Frontal cortex (tissue), 4 donors: ENCODE measurements around the gene SERPINB4. TPM values are rescaled to one million over a fixed set of nuclear protein-coding genes. Genes with fewer than 3 reads are reported as not detected.
"Not testable (repeated sequence)": the region's sequence is repeated elsewhere in the genome, so short reads cannot be mapped to it uniquely, and the experiment has no call there.

Experiments
- DNase-seq, 2 donors: peaks; one replicate each; pipeline ENCODE4 v3.0.0; 2012; ENCODE audit warnings: low spot score in 2 of 2
- FAIRE-seq: peaks from 2 replicates; lab custom pipeline; 2012; peaks lifted over from hg19 to GRCh38; lab: Jason Lieb, UNC
- total RNA-seq: library from RNA; depleted of rRNA; stranded (reverse); fragments of >200 nt; gene quantifications from one replicate; pipeline ENCODE4 v1.2.3, GENCODE V29; 2014
- donor health status: control.
- donor health status: control.
- donor health status: control.

SERPINB4 gene
- total RNA-seq: not detected

DNA sequence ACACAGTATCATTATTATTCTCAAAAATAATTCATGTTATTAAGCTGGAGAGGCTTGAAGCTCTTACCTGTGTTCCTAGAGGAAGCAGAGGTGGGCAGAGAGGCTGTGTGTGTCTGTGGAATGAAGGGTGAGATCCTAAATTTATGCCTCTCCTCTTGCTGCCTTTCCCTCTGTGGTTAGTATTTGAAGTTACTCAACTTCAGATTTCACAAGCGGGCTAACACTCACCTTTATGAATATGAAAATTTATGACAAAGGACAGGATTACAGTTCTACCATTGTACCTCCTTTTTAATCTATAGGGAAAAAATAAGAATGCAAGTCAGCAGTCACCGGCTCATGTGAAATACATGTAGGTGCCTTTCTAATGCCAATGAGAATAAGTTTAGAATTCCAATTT is at the start of gene SERPINB4:
TSS of gene SERPINB4 (minus strand) at position 115 of the 400 bp plus-strand sequence. CDS start 679 bp downstream, outside the sequence.
- DNase-seq, FAIRE-seq: not testable (repeated sequence)

DNA sequence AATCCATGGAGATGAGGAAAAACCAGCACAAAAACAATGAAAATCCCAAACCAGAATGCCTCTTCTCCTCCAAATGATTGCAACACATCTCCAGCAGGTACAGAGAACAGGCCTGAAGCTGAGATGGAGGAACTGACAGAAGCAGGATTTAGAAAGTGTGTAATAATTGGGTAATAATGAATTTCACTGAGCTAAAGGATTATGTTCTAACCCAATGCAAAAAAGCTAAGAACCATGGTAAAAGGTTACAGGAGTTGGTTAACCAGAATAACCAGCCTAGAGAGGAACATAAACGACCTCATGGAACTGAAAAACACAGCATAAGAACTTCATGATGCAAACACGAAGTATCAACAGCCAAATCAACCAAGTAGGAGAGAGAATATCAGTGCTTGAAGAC is 45.0 kb upstream of the SERPINB4 start:
- FAIRE-seq: no peak
- DNase-seq: no peak

DNA sequence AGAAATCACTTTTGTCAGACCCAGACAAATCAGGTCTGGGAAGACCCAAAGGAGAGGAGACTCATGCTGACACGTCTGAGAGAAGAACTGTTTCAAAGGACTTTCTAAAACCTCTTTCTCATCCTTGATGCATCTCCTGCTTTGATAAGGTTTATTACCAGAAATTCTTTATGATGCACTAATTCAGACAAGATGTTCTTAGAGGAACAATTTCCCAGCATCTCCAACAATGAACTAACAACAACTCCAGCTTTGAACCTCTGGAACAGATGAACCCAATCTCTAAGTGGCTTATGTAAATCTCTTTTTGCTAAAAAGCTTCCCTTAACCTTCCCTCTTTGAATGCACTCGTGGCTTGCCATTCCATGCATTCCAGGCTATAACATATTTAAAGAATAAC is 42.8 kb upstream of the SERPINB4 start:
- DNase-seq: no peak
- FAIRE-seq: no peak

DNA sequence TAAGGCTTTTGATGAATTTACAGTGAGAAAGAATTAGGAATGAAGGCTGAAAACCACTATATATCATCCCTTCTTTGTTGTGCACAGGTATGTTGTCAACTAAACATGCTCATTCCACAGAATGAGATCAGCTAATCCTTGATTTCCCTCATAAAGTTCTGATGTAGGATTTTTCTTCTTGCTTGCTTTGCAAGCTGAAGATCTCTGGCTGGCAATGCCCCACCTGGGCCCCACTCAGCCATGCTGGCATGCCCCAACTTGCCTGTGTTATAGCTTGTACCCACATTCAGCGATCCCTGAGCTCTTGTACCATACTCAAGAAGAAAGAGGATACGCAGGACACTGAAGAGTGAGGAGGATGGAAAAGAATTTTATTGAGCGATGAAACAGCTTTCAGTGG is 40.7 kb upstream of the SERPINB4 start:
- DNase-seq (no peak), FAIRE-seq (no peak)

DNA sequence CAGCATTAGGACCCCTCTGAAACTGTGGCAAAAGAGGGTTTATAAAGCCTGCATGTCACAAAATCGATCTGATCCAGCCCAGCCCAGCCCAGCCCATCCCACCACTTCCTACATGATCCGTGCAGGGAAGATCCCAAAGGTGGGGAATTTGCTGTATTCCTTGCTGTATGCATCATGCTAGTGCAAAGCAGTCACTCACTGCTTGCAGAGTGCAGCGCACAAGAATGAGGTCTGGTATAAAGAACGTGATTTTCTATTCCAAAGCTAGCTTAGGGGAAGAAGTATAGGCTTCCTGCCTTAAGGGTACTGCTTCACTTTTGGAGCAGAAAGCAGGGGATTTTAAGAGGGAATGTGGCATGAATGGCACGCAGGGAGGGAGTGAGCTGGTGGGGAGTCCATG is 39.8 kb upstream of the SERPINB4 start:
- DNase-seq (no peak), FAIRE-seq (no peak)

DNA sequence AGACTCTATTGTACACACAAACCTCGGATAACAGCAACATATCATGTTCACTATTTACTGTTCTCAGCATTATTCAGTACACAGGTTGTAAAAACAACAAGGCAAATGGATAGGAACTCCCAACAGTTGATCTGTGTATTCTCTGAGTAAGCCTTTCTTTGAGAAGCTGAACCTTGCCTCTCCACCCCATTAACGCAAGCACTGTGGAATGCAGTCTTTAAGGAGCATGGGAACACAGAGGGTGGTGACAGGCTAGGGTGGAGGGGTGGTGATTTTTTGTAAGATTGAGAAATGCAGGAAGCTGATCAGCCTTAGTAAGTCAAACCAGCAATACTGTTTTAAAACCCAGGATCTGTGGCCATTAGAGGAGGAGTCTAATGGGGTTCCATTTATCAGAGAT is 39.1 kb upstream of the SERPINB4 start:
- DNase-seq: no peak
- FAIRE-seq: no peak

DNA sequence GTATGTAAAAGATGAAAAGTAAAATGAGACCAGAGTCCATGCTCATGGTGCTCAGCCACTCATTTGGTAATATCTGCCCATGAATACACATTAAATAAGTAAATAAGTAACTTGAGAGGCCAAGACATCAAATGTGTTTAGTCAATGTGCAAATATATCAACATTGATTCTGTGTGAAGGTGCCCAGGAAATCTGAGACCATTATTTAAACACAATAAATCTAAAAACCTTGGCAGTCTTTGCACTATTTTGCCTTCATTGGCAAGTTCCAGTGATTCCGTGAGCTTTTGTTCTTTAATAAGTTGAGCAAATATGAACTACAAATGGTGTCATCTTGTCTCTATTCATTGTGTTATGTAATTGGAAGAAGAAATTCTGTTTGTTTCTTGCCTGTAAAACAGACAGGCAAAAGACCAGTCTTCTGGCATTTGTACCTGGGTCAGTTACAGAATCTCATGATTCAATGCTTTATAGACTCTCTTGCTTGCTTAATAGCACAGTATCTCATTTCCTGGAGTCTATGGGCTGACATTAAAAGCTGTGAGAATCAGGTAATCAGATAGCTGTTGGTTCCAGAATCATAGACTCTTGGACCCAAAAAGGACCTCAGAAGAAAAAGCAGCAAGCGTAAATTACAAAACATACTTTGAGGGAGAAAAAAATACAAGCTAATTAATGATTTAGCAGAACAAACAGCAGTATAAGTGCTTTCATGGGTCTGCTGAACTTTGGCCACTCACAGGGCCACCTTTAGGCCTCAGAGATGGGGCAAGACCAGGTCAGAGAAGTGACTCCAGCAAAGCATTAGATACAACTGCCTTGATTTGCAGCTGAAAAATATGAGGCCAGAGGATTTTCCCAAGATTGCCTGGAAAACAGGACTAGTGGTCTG is 37.6 kb upstream of the SERPINB4 start:
- DNase-seq: no peak
- FAIRE-seq: no peak

DNA sequence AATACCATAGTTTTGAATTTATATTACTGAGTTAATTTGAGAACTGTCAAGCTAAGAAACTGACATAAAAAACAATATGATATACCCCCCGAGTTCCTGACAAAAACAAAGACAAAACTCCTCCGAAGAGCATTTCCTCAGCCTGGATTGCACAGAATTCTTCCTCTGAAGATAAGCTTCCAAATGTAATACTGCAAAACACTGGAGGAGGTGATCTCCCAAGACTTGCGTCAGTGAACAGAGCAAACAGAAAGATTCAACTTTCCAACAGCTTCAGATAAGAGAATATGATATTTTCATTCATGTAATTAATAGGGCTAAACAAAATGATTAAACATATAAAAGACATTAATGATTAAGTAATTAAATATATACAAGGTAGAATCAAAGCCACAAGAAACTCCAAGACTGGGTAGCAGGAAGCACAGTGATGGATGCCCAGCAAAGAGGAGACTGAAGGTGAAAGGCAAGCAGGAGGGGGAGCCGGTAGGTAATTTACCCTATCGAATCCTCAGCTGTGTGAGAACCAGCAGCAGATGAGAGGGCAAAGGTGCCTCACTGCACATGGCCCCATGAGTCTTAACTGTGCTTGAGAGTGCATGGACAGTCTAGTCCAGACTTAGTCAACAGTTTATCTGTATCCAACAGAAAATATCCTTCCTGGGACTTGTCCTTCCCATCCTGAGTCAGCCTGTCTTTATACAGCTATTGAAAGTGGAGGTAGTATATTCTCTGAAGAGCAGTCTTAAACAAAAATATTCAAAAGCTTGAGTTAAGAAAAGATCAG is 36.0 kb upstream of the SERPINB4 start:
- FAIRE-seq (no peak), DNase-seq (no peak)

DNA sequence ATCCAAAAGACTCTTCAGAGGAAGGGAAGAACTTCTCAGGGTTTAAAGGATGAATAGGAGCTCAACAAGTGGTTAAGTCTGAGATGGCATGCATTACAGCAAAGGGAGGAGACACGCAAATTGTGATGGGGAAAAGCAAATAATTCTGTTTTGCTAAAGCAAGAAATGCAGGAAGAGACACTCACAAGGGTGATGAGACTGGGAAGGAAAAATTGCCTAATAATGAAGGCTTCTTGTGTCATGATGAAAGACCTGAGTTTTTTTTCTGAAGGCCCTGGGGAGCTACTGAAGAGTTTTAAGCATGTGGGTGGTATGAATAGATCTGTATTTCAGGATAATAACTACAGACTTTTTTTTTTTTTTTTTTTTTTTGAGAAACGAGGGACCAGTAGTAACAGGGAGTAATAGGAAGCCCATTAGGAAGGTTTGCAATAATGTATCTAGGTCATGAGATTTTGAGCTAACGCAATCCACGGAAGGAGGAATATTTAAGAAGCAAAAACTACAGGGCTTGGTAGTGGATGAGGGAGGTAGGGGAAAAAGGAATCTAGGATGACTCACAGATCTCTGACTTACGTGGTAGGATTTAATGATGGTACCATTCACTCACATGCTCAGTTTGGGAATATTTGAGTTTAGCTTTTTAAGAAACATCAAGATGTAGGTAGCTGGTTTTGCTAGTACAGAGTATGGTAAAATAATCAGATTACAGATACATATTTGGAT is 33.6 kb upstream of the SERPINB4 start:
- FAIRE-seq: no peak
- DNase-seq: no peak

DNA sequence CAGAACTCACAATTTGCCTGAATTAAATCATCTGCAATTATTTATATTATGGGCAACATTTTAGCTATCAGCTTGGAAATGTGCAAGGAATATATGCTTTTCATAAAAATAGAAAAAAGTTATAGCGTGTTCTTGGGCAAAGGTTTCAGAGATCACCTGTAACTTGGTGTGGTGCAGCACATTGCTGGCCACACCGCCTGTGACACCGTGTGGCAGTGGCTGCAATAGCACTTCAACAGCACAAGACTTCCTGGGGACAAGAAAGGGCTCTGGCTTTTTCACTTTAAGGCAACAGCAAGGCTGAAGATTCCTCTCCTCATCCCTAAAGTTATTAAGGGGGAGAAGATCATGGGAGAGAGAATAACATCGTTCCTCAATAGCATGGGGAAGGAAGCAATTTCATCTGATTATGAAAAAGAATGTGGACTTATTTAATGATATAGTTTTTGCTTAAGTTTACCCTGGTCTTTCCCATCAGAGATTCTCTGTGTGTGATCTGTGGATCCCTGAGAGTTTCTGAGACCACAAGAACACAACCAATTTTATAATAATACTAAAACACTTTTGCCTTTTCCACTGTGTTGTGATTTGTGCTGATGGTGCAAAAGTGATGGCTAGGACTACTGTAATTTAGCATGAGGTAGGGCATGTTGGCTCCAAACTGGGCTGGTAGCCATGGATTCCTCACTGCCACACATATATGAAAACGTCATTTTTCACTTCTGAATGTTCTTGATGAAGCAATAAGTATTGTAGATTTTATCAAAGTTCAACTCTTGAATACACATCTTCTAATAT is 32.7 kb upstream of the SERPINB4 start:
- FAIRE-seq: no peak

DNA sequence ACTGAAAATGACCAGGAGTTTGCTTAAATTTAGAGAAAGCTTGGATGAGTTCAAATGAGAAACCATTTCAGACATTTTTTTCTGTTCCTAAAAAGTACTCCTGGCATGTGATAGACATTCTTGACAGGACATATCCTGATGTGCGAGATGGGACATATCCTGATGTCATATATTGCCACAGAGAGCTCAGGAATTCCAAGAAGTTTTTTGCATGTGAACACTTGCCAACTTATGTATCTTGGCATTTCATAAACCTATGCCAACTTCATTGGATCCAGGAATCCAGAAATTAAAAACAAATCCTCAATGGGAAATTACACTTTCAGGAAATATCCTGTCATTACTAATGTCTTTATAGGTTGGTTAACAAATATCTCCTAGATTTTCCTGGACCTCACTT is 20.5 kb upstream of the SERPINB4 start:
- FAIRE-seq (no peak), DNase-seq (no peak)

More for the DNA sequence above, 32.7 kb upstream of the SERPINB4 start:
- no peak for DNase-seq

DNA sequence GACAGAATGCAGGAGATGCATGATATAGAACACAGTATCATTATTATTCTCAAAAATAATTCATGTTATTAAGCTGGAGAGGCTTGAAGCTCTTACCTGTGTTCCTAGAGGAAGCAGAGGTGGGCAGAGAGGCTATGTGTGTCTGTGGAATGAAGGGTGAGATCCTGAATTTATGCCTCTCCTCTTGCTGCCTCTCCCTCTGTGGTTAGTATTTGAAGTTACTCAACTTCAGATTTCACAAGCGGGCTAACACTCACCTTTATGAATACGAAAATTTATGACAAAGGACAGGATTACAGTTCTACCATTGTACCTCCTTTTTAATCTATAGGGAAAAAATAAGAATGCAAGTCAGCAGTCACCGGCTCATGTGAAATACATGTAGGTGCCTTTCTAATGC is 17.7 kb upstream of the SERPINB4 start, which contains the start of gene SERPINB3:
TSS of gene SERPINB3 (minus strand) at position 144 of the 400 bp plus-strand sequence. CDS start 677 bp downstream, outside the sequence.
- not testable (repeated sequence) for DNase-seq, FAIRE-seq

DNA sequence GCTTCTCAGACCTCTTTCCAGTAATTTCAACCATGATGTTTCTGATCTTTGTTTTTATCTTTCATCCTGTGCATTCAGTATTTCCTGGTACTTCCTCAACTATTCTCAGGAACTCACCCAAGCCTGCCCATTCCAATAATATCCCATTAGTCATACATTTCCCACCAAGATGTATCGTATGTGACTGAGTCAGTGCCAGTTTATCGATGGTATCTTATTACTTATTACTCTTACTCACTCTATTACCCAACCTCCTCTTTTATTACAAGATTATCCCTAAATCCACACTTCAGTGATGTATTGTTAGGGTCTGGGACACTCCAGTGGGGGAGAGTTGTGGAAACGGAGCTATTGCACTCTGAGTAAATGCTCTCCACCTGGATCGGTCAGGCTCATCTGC is 14.9 kb upstream of the SERPINB4 start:
- FAIRE-seq, DNase-seq: not testable (repeated sequence)

DNA sequence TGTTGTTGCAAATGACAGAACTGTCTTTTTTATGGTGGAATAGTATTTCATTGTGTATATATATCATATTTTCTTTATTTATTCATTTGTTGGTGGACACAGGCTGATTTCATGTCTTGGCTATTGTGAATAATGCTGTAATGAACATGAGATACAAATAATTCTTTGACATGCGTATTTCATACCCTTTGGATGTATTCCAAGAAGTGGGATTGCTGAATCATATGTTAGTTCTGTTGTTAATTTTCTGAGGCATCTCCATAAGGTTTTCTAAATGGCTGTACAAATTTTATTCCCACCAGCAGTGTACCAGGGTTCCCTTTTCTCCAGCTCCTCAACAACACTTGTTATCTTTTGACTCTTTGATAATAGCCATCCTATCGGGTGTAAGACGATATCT is 6.2 kb upstream of the SERPINB4 start:
- FAIRE-seq, DNase-seq: not testable (repeated sequence)

DNA sequence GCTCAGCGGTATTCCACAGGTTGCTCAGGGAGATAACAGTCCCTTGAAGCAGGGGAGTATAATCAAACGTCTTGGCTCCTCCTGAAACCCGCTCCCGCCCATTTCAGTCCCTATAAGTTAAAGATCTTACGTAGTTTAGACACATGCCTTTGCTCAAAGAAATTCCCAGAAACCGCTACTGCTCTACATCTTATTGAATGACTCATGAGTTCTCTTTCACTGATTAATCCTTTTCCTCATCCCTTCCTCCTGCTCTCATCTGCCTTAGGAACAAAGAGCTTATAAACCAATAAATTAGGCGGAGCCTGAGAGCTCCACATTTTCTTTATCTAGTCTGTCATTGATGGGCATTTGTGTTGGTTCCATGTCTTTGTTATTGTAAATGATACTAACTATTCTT is 4.2 kb upstream of the SERPINB4 start:
- FAIRE-seq: no peak
- no peak for DNase-seq

DNA sequence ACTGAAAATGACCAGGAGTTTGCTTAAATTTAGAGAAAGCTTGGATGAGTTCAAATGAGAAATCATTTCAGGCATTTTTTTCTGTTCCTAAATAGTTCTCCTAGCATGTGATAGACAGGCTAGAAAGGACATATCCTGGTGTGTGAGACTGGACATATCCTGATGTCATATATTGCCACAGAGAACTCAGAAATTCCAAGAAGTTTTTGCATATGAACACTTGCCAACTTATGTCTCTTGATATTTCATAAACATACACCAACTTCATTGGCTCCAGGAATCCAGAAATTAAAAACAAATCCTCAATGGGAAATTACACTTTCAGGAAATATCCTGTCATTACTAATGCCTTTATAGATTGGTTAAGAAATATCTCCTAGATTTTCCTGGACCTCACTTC is 2.9 kb upstream of the SERPINB4 start:
- DNase-seq: no peak
- no peak for FAIRE-seq

DNA sequence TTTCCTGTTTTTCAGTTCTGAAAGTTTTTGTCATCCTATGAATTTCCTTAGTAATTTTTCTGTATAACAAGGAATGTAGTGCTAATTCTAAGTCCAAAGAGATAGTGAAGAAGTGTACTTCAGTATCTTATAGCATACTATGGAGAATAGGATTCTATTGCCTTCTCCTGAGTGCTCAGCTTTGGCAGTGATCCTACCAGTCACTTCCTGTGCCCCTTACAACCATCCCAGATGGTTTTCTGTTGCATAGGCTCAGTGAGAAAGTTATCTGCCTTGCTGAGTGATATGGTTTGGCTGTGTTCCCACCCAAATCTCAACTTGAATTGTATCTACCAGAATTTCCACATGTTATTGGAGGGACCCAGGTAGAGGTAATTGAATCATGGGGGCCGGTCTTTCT is 638 bp upstream of the SERPINB4 start:
- DNase-seq, FAIRE-seq: not testable (repeated sequence)

DNA sequence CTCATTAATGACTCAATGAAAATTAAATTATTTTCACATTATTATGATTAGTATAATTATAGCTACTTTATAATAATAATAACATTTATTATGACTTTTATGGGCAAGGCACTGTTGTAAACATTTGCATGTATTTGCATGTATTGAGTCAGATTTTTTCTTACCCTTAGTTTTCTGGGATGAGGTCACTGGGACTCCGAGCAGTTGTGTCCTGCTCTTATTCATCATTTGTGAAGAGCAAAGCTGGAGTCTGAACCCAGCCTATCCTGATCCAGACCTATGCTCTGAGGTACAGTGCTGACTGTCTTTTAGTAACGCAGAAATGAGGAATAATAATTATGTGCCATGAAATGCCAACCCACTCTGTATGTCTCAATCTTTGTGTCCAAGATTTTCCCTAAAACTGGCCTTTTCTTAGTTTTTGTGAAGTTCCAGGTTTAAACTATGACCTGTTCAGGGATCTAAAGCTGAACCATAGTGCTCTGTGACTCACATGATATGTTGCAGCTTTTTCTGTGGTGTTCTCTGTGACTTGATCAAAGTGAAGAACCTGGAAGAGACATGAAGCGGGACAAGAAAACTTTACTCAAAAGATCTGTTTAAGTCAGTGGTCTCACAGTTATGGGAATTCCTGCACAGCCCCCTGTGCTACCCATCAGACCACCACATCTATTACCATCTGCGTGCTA is 1.2 kb downstream of the SERPINB4 start:
- not testable (repeated sequence) for FAIRE-seq, DNase-seq
